Activated CD4-positive, alpha-beta T cell treated with anti-CD3 and anti-CD28 coated beads, Interleukin-2, amount 50 U/mL, for 48 hours (primary cell): ENCODE measurements around the gene ATG4C.

ENCODE experiments used
- DNase-seq, 2 experiments: peaks; one replicate each; pipeline ENCODE4 v3.0.0-alpha.2; 2020

The ATG4C gene

DNA sequence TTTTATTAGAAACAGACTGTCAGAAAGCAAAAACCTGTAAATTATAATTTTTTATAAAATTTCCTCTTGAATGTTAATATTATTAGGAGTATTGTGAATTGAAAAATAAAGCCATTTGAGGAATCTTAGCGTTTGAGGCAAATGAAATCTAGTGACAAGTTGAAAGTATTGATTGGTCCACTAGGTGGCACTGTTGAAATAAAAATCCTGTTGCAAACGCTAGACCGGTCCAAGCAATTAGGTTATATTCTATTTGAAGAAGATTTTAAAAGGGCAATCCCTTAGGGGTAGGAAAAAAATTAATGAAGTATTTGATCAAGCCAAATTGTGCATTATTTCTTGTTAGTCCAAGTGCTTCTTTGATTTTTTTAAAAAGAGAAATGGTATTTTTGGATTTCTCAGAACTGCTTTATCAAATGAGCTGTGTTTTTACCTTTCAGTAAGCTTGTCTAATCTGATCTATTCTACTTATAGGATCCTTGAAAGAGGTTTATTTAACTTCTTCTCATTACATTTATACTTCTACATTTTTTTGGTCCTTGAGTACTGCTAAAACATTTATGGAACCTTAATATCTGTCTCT, 57.7 kb downstream of the ATG4C start:
- no peak for DNase-seq

GRCh38 chr1:62844030-62844429, 60.1 kb downstream of the ATG4C start:
- no peak for DNase-seq

GRCh38 chr1:62849031-62849430, 65.1 kb downstream of the ATG4C start:
- DNase-seq, result no peak

- DNase-seq, result no peak
Observed at GRCh38 chr1:62852253-62852652, 68.3 kb downstream of the ATG4C start.

GRCh38 chr1:62856960-62857359, 73.0 kb downstream of the ATG4C start:
- no peak for DNase-seq

DNA sequence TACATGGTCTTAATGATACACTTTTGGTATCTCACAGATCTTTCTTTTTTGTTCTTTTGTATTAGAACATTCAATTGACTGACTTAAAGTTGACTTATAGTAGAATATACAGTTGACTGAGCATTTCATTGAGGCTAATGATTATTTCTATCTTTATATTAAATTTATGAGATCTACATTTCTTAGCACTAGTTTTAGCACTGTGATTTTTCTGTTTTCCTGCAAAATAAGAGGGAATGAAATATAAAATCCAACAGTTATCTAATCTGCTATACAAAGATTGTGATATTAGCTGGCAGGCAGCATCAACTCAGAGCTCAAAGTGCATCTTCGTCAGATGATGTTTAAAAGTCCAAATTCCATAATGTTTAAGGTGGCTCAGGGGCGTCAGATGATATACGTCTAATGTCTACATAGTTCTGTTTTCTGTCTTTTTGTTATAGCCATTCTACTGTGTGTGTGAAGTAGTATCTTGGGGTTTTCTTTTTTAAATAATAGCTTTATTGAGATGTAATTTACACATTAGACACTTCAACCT, 85.4 kb downstream of the ATG4C start:
- no peak for DNase-seq

GRCh38 chr1:62870148-62870547, 86.2 kb downstream of the ATG4C start:
- no peak for DNase-seq

DNA sequence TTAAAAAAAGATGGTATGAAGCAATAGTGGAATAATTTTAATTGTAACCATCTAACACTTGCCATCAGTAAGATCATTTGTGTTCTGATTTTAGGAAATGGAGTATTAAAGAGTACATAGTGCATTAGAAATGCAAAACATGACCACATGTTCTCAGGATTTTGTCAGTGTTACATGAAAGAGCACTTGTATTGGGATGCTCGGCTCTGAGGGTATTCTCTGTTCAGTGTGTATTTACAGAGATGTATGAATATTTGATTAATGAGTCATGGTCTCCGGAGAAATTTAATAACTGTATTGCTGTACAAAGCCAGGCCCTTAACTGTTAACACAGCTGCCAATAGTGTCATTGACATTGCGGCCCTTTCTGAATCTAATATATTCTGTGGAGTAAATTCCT, 91.7 kb downstream of the ATG4C start:
- no peak for DNase-seq

DNA sequence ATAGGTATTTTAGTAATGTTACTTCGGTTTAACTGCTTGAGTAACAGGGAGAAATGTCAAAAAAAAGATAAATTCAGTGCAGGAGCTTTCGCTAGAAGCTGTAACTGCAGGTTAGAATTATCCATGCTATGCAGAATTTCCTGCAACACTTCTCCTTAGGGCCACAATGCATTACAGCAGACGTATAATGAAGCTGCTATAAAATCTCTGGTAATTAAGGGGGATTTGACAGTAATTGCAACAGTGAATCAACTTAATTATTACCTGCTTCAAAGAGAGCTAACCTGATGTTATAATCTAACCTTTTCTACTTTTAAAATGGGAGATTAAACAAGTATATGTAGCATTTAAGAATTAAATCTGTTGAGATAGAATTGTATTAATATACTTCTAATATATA, 92.6 kb downstream of the ATG4C start:
- no peak for DNase-seq

DNA sequence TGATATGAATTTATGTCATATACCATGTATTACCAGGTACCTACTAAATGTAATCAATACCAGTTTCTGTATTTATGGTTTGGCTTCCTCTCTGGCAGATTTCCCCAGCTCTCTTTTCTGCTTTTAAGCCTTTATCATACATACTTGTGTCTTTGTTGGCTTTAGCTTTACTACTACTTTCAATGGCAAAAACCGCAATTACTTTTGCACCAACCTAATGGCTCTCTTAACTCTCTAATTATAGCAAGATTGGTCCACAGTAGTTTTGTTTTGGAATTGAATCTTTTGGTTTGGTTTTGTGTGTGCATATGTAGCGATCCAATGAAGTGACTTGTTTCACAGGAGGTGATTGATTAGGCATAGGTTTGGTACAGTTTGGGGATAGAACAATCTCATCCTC, 93.6 kb downstream of the ATG4C start:
- no peak for DNase-seq

DNA sequence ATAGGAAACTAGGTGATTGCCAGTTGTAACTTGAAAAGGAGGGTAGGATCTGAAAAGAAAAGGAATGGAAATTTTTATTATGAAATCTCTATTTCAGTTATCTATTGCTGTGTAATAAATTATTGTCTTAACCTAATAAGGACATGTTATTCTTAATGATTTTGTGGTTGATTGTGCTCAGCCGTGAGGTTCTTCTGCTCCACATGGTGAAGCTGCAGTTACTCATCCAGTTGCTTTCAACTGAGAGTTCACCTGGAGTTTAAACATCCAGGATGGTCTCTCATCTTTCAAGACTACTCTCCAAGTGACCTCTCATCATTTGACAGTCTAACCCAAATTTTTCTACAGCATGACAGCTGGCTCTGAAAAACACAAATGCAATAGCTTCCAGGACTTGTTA, 96.0 kb downstream of the ATG4C start:
- no peak for DNase-seq

DNA sequence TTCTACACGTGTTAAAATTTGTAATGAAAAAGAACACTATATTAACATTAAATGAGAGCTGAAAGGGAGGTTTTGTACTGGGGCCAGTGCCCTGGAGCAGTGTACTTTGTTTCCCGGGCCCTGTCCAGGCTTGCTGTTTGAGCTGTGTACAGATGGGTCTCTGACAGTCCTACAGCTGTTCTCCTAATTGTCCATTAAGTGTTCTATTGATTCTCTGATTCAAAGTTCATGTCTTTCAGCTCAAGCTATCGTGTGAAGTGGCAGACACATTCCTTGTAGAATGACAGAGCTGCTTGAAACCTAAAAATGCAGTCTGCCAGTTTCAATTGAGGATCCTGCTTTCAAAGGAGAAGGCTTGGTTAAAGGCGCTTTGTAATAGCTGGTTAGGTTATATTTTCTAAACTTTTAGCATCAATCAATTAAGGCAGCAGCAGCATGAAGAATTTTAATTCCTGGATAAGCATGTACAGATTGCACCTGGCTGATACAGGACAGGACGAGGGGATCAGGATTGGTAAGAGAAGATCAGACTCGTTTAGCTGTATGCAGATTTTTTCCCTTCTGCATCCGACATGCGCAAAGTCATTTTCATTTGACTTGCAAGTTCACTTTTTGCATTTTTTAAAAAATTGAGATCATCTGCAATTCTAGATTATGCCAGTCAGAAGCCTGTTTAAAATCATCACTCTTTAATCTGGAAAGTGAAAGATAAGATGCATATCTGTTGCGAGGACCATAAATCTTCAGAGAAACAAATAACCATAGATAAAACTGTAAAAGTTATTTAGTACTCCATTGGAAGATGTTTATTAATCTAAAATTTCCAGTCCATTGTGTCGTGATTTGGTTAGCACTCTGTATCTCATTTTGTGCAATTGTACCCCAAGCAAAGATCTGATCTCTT, 98.5 kb downstream of the ATG4C start:
- DNase-seq, result no peak

GRCh38 chr1:62884156-62884740, 100.3 kb downstream of the ATG4C start:
- DNase-seq, result no peak

- no peak for DNase-seq
Observed at GRCh38 chr1:62887799-62888507, 104.0 kb downstream of the ATG4C start.

- DNase-seq, result no peak
Observed at GRCh38 chr1:62891956-62892562, 108.1 kb downstream of the ATG4C start.

- no peak for DNase-seq
Observed at GRCh38 chr1:62897788-62898187, 113.9 kb downstream of the ATG4C start.

DNA sequence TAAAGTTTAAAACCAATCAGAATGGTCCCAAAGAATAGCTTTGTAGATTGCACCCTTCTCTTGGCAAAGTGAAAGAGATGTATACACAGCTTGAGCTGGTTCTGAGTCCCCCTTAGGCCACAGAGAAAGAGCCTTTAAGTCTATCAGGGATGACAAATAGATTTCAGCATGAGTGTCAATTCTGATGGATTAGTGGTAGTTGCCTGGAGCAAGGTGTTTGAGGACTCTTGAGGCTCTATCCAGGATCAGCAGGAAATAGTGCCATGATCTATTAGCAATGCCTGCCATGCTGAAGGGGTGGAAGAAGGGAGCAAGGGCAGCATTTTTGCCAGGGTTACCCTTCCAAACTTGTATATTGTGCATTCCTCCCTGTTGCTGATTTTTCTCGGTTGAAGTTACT, 116.6 kb downstream of the ATG4C start:
- no peak for DNase-seq

DNA sequence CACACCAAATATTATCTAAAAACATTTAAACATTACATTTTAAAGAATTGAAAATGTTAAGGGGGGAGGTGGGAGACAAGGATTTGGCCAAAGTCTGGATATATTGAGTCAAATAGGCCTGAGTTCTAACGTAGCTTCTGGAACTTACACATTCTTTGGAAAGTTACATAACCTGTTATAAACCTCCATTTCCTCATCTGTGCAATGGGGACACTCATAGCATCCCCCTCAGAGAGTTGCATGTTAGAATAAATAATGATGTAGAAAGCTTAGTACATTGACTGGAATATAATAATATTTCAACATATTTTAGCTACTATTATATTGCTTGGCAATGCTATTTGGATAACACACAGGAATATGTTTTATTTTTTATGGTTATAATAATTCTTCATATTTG, 117.7 kb downstream of the ATG4C start:
- no peak for DNase-seq

DNA sequence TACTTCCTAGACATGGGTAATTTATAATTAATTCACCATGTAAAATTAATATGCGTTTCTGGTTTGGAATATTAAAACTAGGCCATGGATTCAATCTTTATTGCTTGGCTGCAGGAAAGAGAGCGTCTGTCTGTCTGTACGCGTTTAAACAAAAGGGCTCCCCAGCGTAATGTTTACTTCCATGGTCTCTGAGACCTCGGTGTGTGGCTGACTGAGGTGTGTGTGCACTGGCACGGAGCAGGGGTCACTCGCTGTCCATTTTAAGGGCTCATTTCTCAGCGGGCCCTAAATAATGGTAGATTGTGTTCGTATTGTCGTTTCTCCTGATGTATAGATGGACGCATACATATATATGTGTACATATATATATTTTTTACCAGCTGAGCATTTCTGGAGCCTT, 119.6 kb downstream of the ATG4C start:
- DNase-seq, result no peak

GRCh38 chr1:62903982-62904855, 120.3 kb downstream of the ATG4C start:
- DNase-seq, result no peak

DNA sequence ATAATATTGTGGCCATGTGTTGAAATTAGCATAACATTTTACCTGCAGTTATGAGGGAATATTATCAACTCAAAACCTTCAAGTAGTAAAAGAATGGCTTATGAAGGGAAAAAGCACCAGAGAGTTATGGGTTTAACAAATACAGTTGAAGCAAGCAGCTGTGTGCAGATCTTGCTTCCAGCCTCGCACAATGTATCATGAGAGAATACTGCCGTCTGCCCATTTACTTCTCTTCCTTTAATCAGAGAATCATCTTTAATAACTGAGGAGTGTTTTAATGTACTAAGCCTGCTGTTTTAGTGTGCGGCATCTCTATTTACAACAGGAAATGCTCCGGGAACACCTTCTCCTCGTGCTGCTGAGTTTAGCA, 120.9 kb downstream of the ATG4C start:
- no peak for DNase-seq

DNA sequence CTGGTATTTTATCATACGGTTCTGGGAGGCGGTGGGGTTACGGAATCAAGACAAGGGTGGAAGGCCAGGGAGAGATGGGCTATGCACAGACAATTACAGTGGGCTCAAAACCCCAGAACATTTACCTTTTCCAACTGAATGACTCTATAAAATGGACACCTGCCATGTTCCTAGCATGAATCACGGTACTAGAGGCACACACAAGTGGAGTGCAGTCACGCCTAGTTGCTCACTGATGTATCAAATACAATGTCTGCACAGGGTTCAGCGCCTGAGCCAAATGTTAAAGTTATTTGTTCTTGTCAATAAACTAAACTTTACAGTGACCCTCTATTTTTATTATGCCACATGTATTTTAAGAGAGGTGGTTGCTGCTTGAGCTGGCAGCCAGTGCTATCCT, 121.4 kb downstream of the ATG4C start:
- no peak for DNase-seq
